Left ventricle myocardium inferior (tissue), 1 donor: ENCODE data around the gene SMYD3. TPM values are rescaled to one million over a fixed set of nuclear protein-coding genes. Genes with fewer than 3 reads are reported as not detected.

Experiments used
- DNase-seq: peaks from one replicate; pipeline ENCODE4 v3.0.0-alpha.2; 2020
- H3K27ac ChIP-seq: fragments of 200-600 bp; replicated peaks from 2 replicates; pipeline ENCODE4 v1.8.0; 2021
- H3K27me3 ChIP-seq: fragments of 200-600 bp; 2 replicates; pipeline ENCODE4 v1.8.0; 2021; ENCODE audit warnings: low read depth
- H3K36me3 ChIP-seq: fragments of 200-600 bp; 2 replicates; pipeline ENCODE4 v1.8.0; 2021
- H3K4me1 ChIP-seq: fragments of 200-600 bp; 2 replicates; pipeline ENCODE4 v1.8.0; 2021
- H3K4me3 ChIP-seq: fragments of 200-600 bp; 2 replicates; pipeline ENCODE4 v1.8.0; 2021; ENCODE audit warnings: mild to moderate bottlenecking, moderate library complexity
- H3K9me3 ChIP-seq: fragments of 200-600 bp; replicated peaks from 2 replicates; pipeline ENCODE4 v1.8.0; 2021
- intact Hi-C: fragments of 100-400 bp; cut with micrococcal nuclease; formaldehyde crosslinking; loops from one replicate; pipeline ENCODE4 v1.11.0; 2022
- total RNA-seq: library from RNA; stranded (reverse); fragmentation: NEBNext Ultra II Directional; extraction: Animal tissue kit (Norgen Biotek cat#: 25700); gene quantifications from one replicate; pipeline ENCODE4 v1.2.1, GENCODE V29; 2021
- TF ChIP-seq, protein P1 (sequence below): fragments of 200-600 bp; IDR thresholded peaks from 2 replicates; pipeline ENCODE4 v1.8.0; 2021; ENCODE audit warnings: antibody characterized with exemption, mild to moderate bottlenecking, borderline replicate concordance
- donor health status: DM: no; HTN: yes; CAD: no; lungs with severe emphysema.

The SMYD3 gene
- total RNA-seq, 1 donor from 2014 or later, result 9.9 TPM

DNA sequence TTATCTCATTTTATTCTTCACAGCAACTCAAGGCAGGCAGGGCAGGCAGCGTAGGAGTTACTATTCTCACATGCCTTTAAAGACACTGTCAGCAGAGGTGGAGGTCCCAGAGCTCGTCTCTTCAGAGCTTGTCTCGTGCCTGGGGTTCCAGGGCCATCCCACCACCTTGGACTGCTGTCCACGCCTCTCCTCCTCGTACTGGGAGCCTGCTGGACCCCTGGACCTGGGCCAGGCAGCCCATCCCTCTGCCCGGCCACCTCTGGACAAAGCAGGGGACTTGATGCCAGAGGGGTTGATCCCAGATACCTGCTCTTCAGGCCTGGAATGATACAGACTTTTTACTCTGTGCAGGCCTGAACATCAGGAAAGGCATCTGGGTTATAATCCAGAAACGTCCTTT lies 805.4 kb downstream of the SMYD3 start:
- Histone ChIP-seq H3K9me3 (peaks cover under 1% of the 10 kb centered on the region), H3K27me3 (no peaks in the 10 kb centered on the region), H3K36me3 (no peaks in the 10 kb centered on the region), H3K27ac (no peak overlapping the region), H3K4me3 (no peak overlapping the region), H3K4me1 (peaks cover 6% of the 10 kb centered on the region)
- DNase-seq, result no peak
- intact Hi-C loops, result no loop called here
- TF ChIP-seq, protein P1, sequence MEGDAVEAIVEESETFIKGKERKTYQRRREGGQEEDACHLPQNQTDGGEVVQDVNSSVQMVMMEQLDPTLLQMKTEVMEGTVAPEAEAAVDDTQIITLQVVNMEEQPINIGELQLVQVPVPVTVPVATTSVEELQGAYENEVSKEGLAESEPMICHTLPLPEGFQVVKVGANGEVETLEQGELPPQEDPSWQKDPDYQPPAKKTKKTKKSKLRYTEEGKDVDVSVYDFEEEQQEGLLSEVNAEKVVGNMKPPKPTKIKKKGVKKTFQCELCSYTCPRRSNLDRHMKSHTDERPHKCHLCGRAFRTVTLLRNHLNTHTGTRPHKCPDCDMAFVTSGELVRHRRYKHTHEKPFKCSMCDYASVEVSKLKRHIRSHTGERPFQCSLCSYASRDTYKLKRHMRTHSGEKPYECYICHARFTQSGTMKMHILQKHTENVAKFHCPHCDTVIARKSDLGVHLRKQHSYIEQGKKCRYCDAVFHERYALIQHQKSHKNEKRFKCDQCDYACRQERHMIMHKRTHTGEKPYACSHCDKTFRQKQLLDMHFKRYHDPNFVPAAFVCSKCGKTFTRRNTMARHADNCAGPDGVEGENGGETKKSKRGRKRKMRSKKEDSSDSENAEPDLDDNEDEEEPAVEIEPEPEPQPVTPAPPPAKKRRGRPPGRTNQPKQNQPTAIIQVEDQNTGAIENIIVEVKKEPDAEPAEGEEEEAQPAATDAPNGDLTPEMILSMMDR, result no peak

DNA sequence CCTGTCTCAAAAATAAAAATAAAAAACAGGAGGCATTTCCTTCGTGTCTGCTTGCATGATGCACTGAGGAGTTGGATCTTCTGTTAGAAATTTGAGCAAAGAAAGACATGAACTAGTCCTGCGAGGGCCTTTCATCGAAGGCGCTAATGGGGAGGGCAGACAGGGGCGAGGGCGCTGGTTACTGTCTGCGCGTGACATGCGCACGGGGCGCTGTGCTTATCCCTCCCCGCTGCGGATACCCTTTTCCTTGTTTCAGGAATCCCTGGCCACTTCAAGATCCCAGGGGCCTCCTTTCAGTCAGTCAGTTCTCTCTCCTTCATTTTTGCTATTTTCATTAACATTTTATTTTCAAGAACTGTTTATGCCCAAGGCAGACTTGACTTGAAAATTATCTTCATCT lies 806.4 kb downstream of the SMYD3 start:
- peaks cover 7% of the 10 kb centered on the region for H3K9me3 ChIP-seq
- no peak for DNase-seq
- TF ChIP-seq, protein P1, result no peak
- no peaks in the 10 kb centered on the region for H3K36me3 ChIP-seq
- H3K4me3 ChIP-seq, result no peak overlapping the region
- H3K27me3 ChIP-seq, result no peaks in the 10 kb centered on the region
- intact Hi-C loops, result no loop called here
- no peak overlapping the region for H3K27ac ChIP-seq
- H3K4me1 ChIP-seq, result peaks cover 6% of the 10 kb centered on the region

Other genes with a start within 250 kb of the SMYD3 start
- gene TFB2M, start 59.0 kb upstream of the SMYD3 start, total RNA-seq, result 18.3 TPM
- 18.9 TPM for gene CNST, start 59.2 kb upstream of the SMYD3 start, total RNA-seq
- gene SCCPDH, start 217.1 kb upstream of the SMYD3 start, total RNA-seq, result 29.4 TPM